Thymus (tissue), 11 donors: ENCODE measurements around the gene PIEZO1. TPM values are rescaled to one million over a fixed set of nuclear protein-coding genes. Genes with fewer than 3 reads are reported as not detected.

Experiments
- DNase-seq, 9 donors: peaks; one replicate each; pipeline ENCODE4 v3.0.0-alpha.2; 2013; ENCODE audit warnings: low spot score in 9 of 9, low read depth in 6 of 9, missing footprints in 1 of 9
- H3K27ac ChIP-seq, 2 donors: one replicate each; pipeline ENCODE4 v1.5.1; 2013; ENCODE audit warnings: control low read depth in 1 of 2, low read depth in 1 of 2, low read length in 1 of 2, mild to moderate bottlenecking in 1 of 2, moderate library complexity in 1 of 2
- H3K27me3 ChIP-seq, 2 donors: one replicate each; pipeline ENCODE4 v1.5.1; 2013; ENCODE audit warnings: low read length in 1 of 2; ENCODE audit not compliant: control insufficient read depth in 2 of 2, insufficient read depth in 1 of 2
- H3K36me3 ChIP-seq, 2 donors: one replicate each; pipeline ENCODE4 v1.5.1; 2013; ENCODE audit warnings: low read length in 1 of 2, mild to moderate bottlenecking in 1 of 2, moderate library complexity in 1 of 2; ENCODE audit not compliant: control insufficient read depth in 2 of 2, insufficient read depth in 2 of 2
- H3K4me1 ChIP-seq, 2 donors: one replicate each; pipeline ENCODE4 v1.5.1; 2013; ENCODE audit warnings: low read length in 2 of 2; ENCODE audit not compliant: control insufficient read depth in 2 of 2, insufficient read depth in 2 of 2
- H3K4me3 ChIP-seq, 2 donors: one replicate each; pipeline ENCODE4 v1.5.1; 2013; ENCODE audit warnings: low read length in 2 of 2, control low read depth in 1 of 2, mild to moderate bottlenecking in 1 of 2
- H3K9me3 ChIP-seq, 2 donors: one replicate each; pipeline ENCODE4 v1.5.1; 2013; ENCODE audit warnings: low read length in 1 of 2, mild to moderate bottlenecking in 1 of 2; ENCODE audit not compliant: control insufficient read depth in 2 of 2, insufficient read depth in 1 of 2
- WGBS: extraction: QIAGEN DNeasy Blood & Tissue Kit; methylation state at CpG from one replicate; pipeline ENCODE4 v1.1.7; 2013; 5-methylcytosine and 5-hydroxymethylcytosine counted together
- polyA plus RNA-seq: library from polyadenylated mRNA; stranded (reverse); fragments of 200-250 nt; gene quantifications from one replicate; pipeline ENCODE4 v1.2.3, GENCODE V29; 2013
- total RNA-seq: library from RNA; stranded (reverse); fragments of 120-200 nt; gene quantifications from one replicate; pipeline ENCODE4 v1.2.4, GENCODE V29; 2013
- donor health status: healthy.

The PIEZO1 gene
- total and polyA plus RNA-seq, 2 donors = 25.2 to 115 TPM

GRCh38 chr16:88688013-88688778 lies 96.8 kb downstream of the PIEZO1 start:
- 73% methylated on average over 28 of the region's 28 CpGs for WGBS
- Histone ChIP-seq H3K27me3 (peaks cover 19 to 64% of the 10 kb centered on the region in 2 donors), H3K4me3 (no peak overlapping the region), H3K27ac (no peak overlapping the region), H3K4me1 (peaks cover 28 to 62% of the 10 kb centered on the region in 2 donors), H3K36me3 (no peaks in the 10 kb centered on the region), H3K9me3 (peaks cover 0 to 5% of the 10 kb centered on the region in 2 donors)
- no peak for DNase-seq

- DNase-seq = no peak
- Histone ChIP-seq H3K4me1 (peaks cover 24 to 56% of the 10 kb centered on the region in 2 donors), H3K27me3 (peaks cover 19 to 64% of the 10 kb centered on the region in 2 donors), H3K4me3 (no peak overlapping the region), H3K9me3 (no peaks in the 10 kb centered on the region), H3K27ac (no peak overlapping the region), H3K36me3 (no peaks in the 10 kb centered on the region)
- 90% methylated on average over 3 of the region's 3 CpGs for WGBS
Measured at GRCh38 chr16:88687676-88688012, 97.4 kb downstream of the PIEZO1 start.

GRCh38 chr16:88687254-88687576 lies 97.8 kb downstream of the PIEZO1 start:
- H3K27me3 ChIP-seq = peaks cover 19 to 63% of the 10 kb centered on the region in 2 donors

GRCh38 chr16:88686439-88687253 lies 98.4 kb downstream of the PIEZO1 start, which contains the start of gene SNAI3:
Gene SNAI3, minus strand, starts transcription at chr16:88686507. Its CDS starts 101 bp downstream, at chr16:88686406.
- H3K36me3 ChIP-seq = no peaks in the 10 kb centered on the region
- no peaks in the 10 kb centered on the region for H3K9me3 ChIP-seq
- peak in 5 of 9 donors; percentile 59 to 88 (median 77) for DNase-seq
- peaks cover 19 to 63% of the 10 kb centered on the region in 2 donors for H3K27me3 ChIP-seq
- peak within 1 kb of the TSS in 1 of 2 donors; percentile 15 for H3K27ac ChIP-seq
- H3K4me1 ChIP-seq = peaks cover 20 to 54% of the 10 kb centered on the region in 2 donors
- 14% methylated on average over 65 of the region's 65 CpGs for WGBS
- H3K4me3 ChIP-seq = peak within 1 kb of the TSS; percentile 53 to 58

More at GRCh38 chr16:88687254-88687576, 97.8 kb downstream of the PIEZO1 start:
- no peak for DNase-seq
- H3K9me3 ChIP-seq = no peaks in the 10 kb centered on the region
- no peak overlapping the region for H3K4me3 ChIP-seq
- no peaks in the 10 kb centered on the region for H3K36me3 ChIP-seq
- H3K4me1 ChIP-seq = peaks cover 20 to 54% of the 10 kb centered on the region in 2 donors
- no peak overlapping the region for H3K27ac ChIP-seq
- WGBS = 91% methylated on average over 10 of the region's 10 CpGs

GRCh38 chr16:88686062-88686438 lies 99.0 kb downstream of the PIEZO1 start:
- under 1% methylated on average over 25 of the region's 25 CpGs for WGBS
- H3K4me3 ChIP-seq = peak overlapping the region; percentile 53 to 58
- H3K27ac ChIP-seq = peak overlapping the region in 1 of 2 donors; percentile 15
- H3K4me1 ChIP-seq = peaks cover 24 to 54% of the 10 kb centered on the region in 2 donors
- no peaks in the 10 kb centered on the region for H3K36me3 ChIP-seq
- H3K9me3 ChIP-seq = no peaks in the 10 kb centered on the region
- DNase-seq = peak in 1 of 9 donors; percentile 26
- peaks cover 19 to 58% of the 10 kb centered on the region in 2 donors for H3K27me3 ChIP-seq

GRCh38 chr16:88685156-88686061 lies 99.6 kb downstream of the PIEZO1 start:
- H3K27ac ChIP-seq = peak overlapping the region in 1 of 2 donors; percentile 15
- H3K9me3 ChIP-seq = no peaks in the 10 kb centered on the region
- peak overlapping the region; percentile 53 to 58 for H3K4me3 ChIP-seq
- H3K36me3 ChIP-seq = no peaks in the 10 kb centered on the region
- peaks cover 25 to 53% of the 10 kb centered on the region in 2 donors for H3K4me1 ChIP-seq
- DNase-seq = peak in 2 of 9 donors; percentile 30 to 39
- peaks cover 19 to 53% of the 10 kb centered on the region in 2 donors for H3K27me3 ChIP-seq
- WGBS = 7% methylated on average over 33 of the region's 33 CpGs

- no peak for DNase-seq
- H3K27me3 ChIP-seq = peaks cover 19 to 53% of the 10 kb centered on the region in 2 donors
- no peak overlapping the region for H3K4me3 ChIP-seq
- peak overlapping the region in 1 of 2 donors; percentile 19 for H3K27ac ChIP-seq
- WGBS = 93% methylated on average over 15 of the region's 15 CpGs
- H3K4me1 ChIP-seq = peaks cover 25 to 53% of the 10 kb centered on the region in 2 donors
- H3K36me3 ChIP-seq = no peaks in the 10 kb centered on the region
- no peaks in the 10 kb centered on the region for H3K9me3 ChIP-seq
Measured at GRCh38 chr16:88684569-88685155, 100.4 kb downstream of the PIEZO1 start.

DNA sequence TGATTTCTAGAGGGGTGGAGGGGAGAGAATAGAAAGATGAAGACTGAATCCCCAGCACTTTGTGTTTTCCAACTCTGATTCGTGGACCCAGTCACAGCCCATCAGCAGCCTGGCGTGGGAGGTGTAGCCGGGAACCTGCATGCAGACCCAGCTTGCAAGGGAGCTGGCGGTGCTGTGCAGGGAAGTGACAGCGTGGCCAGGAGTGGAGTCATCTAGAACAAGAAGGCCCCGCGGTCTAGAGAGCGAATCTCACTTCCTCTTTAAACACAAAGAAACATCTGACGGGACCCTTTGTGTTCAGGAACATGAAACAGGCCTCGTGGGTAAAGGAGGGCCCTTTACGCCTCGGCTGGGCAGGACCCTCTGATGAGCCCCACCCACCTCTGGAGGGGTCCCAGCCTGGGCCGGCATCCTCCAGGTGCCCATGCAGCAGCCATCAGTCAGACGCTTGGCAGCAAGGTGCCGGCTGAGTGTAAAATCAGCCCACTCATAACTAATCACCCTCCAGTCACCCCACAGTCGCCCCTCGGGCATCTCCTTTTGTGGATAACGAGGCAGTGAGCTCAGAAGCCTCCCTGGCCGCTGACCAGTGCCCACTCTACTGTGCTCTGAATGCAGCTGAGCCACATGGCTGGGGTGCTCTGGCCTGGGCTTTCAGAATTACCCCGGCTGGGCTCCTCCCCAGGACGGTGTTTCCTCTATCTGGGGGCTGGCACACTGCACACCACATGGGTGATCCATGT lies 103.1 kb downstream of the PIEZO1 start:
- Histone ChIP-seq H3K4me1 (peaks cover 25 to 42% of the 10 kb centered on the region in 2 donors), H3K27ac (peak overlapping the region; percentile 73 to 87), H3K36me3 (no peaks in the 10 kb centered on the region), H3K27me3 (peaks cover 15 to 36% of the 10 kb centered on the region in 2 donors), H3K4me3 (no peak overlapping the region), H3K9me3 (peaks cover 0 to 2% of the 10 kb centered on the region in 2 donors)
- 26% methylated on average over 21 of the region's 21 CpGs for WGBS
- DNase-seq = peak in 2 of 9 donors; percentile 63 to 83
